Heart right ventricle (tissue), 16 donors: Measurements from ENCODE around the gene RAB31. TPM values are rescaled to one million over a fixed set of nuclear protein-coding genes. Genes with fewer than 3 reads are reported as not detected.

ENCODE experiments used
- ATAC-seq, 8 donors: fragments of 200-7000 bp; cut with Tn5 transposase; one replicate each; pipeline ENCODE4 v1.9.1; 2020; ENCODE audit warnings: mild to moderate bottlenecking in 8 of 8, moderate library complexity in 8 of 8, moderate number of reproducible peaks in 1 of 8
- DNase-seq, 2 donors: peaks; one replicate each; pipeline ENCODE4 v3.0.0-alpha.2; 2020
- H3K27ac ChIP-seq, 10 donors: fragments of 200-600 bp; sonication (generic) in 2 of 10; one replicate each; pipeline versions ENCODE4 v1.5.0 to v1.8.0; 2020 to 2022; ENCODE audit warnings: mild to moderate bottlenecking in 3 of 10
- H3K27me3 ChIP-seq, 7 donors: fragments of 200-600 bp; one replicate each; pipeline ENCODE4 v1.8.0; 2021 to 2022; ENCODE audit warnings: mild to moderate bottlenecking in 2 of 7
- H3K36me3 ChIP-seq, 9 donors: fragments of 200-600 bp; sonication (generic) in 1 of 9; one replicate each; pipeline versions ENCODE4 v1.5.0 to v1.8.0; 2020 to 2022; ENCODE audit warnings: mild to moderate bottlenecking in 2 of 9
- H3K4me1 ChIP-seq, 9 donors: fragments of 200-600 bp; sonication (generic) in 1 of 9; one replicate each; pipeline versions ENCODE4 v1.5.0 to v1.8.0; 2020 to 2022; ENCODE audit warnings: mild to moderate bottlenecking in 4 of 9
- H3K4me3 ChIP-seq, 10 donors: fragments of 200-600 bp; sonication (generic) in 2 of 10; one replicate each; pipeline versions ENCODE4 v1.5.0 to v1.8.0; 2020 to 2022; ENCODE audit warnings: mild to moderate bottlenecking in 7 of 10, moderate library complexity in 2 of 10
- H3K9me3 ChIP-seq, 11 donors: fragments of 200-600 bp in 10 of 11; sonication (generic) in 2 of 11; one replicate each; pipeline versions ENCODE4 v1.5.0 to v1.8.0; 2013 to 2022; ENCODE audit warnings: mild to moderate bottlenecking in 2 of 11, control low read depth in 1 of 11, moderate library complexity in 1 of 11
- WGBS, 2 donors: extraction: QIAGEN DNeasy Blood & Tissue Kit; methylation state at CpG; one replicate each; pipeline ENCODE4 v1.1.7; 2013; ENCODE audit warnings: inconsistent platforms in 1 of 2; 5-methylcytosine and 5-hydroxymethylcytosine counted together
- intact Hi-C, 10 donors: fragments of 100-400 bp; cut with DNase I; formaldehyde crosslinking; loops; one replicate each; pipeline versions ENCODE4 v1.11.1 to v1.14.2; 2022
- polyA plus RNA-seq, 2 donors: library from polyadenylated mRNA; stranded (reverse); fragments of 200-250 nt; gene quantifications; one replicate each; pipeline ENCODE4 v1.2.3, GENCODE V29; 2013
- total RNA-seq, 10 donors: library from RNA; stranded (reverse); fragmentation: NEBNext Ultra II Directional in 3 of 10; extraction: Animal tissue kit (Norgen Biotek cat#: 25700) in 3 of 10; gene quantifications; one replicate each; pipeline versions ENCODE4 v1.2.1 to v1.2.4, GENCODE V29; 2021 to 2023
- TF ChIP-seq, protein P1 (sequence below), 9 donors: fragments of 200-600 bp; sonication (generic) in 2 of 9; IDR thresholded peaks; one replicate each; pipeline versions ENCODE4 v1.5.0 to v1.8.0; 2021 to 2022; ENCODE audit warnings: antibody characterized with exemption in 9 of 9, mild to moderate bottlenecking in 5 of 9, moderate library complexity in 1 of 9
- donor health status: Arrhythmogenic right ventricular cardiomyopathy.
- donor health status: ischemic (EF 13 %, LVEDD 7.1; RV severe dilation, severe dysfunction).
- donor health status: healthy with polysubstance abuse.
- donor health status: DM: no; HTN: yes; CAD: no.
- donor health status: DM: no; HTN: no; CAD: no.
- donor health status: ischemic (EF 25% LVEDD 6.9; RV normal size, moderate dysfunction).
- donor health status: ischemic (EF 25% LVEDD 5.7; RV mildly dilated, moderate dysfunction).
- donor health status: healthy.
- donor health status: DM: yes; HTN: yes; CAD: no.
- donor health status: Ischemic cardiomyopathy.
- donor health status: ischemic (EF 35%, LVEDD 5.7; RV mildly dilated, moderate dysfunction).
- donor health status: nonischemic (EF 11% LVEDD 7.7; RV severe dilation, severe dysfunction).
- donor health status: DM: yes; HTN: yes; CAD: no.
- donor health status: PGD.
- donor health status: ischemic (EF 29% LVEDD 5.4; RV normal size, mild dysfunction).
- donor health status: nonischemic (EF 23%, LVEDD 6.1; RV moderate dilation, normal function).

RAB31 gene
- total and polyA plus RNA-seq, 12 donors, result 4.5 to 47.8 (median 16.6) TPM

DNA sequence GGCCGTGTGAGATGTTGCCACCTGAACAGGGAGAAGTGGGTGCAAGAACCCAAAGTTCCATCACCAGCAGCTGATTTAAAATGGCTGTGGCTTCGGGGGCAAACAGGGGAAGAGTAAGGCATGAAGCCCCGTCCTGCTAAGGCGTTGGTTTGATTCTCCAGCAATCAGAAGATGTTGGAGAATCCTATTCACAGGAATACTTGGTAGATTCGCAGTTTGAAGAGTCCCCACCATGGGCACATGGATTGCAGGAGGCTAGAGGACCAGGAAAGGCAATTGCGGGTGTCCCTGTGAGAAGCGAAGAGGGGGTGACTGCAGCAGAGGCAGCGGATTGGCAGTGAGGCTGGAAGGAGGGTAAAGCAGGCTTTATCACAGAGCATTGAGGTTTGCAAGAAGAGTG lies 131.1 kb downstream of the RAB31 start:
- Histone ChIP-seq H3K4me1 (peaks cover 3 to 47% (median 18%) of the 10 kb centered on the region in 9 donors), H3K4me3 (no peak overlapping the region), H3K36me3 (peaks cover 0 to 19% (median 0%) of the 10 kb centered on the region in 9 donors), H3K27ac (peak overlapping the region in 9 of 10 donors; percentile 17 to 84 (median 73)), H3K9me3 (no peaks in the 10 kb centered on the region), H3K27me3 (no peaks in the 10 kb centered on the region)
- WGBS, 2 donors, result 92 to 94% methylated on average over 8 of the region's 8 CpGs
- intact Hi-C loops, result no loop called here
- ATAC-seq (no peak), DNase-seq (no peak)
- TF ChIP-seq, protein P1, sequence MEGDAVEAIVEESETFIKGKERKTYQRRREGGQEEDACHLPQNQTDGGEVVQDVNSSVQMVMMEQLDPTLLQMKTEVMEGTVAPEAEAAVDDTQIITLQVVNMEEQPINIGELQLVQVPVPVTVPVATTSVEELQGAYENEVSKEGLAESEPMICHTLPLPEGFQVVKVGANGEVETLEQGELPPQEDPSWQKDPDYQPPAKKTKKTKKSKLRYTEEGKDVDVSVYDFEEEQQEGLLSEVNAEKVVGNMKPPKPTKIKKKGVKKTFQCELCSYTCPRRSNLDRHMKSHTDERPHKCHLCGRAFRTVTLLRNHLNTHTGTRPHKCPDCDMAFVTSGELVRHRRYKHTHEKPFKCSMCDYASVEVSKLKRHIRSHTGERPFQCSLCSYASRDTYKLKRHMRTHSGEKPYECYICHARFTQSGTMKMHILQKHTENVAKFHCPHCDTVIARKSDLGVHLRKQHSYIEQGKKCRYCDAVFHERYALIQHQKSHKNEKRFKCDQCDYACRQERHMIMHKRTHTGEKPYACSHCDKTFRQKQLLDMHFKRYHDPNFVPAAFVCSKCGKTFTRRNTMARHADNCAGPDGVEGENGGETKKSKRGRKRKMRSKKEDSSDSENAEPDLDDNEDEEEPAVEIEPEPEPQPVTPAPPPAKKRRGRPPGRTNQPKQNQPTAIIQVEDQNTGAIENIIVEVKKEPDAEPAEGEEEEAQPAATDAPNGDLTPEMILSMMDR (IDR thresholded peaks at IDR 0.05), result no peak

DNA sequence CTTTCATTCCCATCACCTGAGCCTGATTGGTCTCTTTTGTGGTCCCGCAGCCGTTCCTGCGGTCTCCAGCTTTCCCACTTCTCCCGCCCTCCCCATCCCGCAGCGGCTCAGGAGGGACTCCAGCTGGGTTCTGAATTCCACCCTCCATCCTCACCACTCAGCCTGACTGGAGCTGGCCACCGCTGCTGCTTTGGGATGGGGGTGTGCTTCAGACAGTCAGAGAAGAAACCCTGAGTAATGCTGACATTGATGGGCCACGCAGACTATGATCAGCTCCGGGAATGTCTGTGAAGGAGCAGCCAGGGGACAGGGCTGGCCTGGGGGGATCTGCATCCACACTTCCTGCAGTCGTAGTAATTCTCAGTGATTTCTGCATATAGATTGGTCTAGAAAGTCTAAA lies 131.8 kb downstream of the RAB31 start:
- TF ChIP-seq, protein P1 (IDR thresholded peaks at IDR 0.05), result no peak
- intact Hi-C loops, result loop anchor here in 2 of 10 donors (10.0 kb wide), 1 partner anchor 75 kb away; the partner anchor contains the start of gene VAPA (in 2 of the 2)
- H3K36me3 ChIP-seq, result peaks cover 0 to 19% (median 0%) of the 10 kb centered on the region in 9 donors
- H3K27me3 ChIP-seq, result no peaks in the 10 kb centered on the region
- ATAC-seq, result no peak
- no peaks in the 10 kb centered on the region for H3K9me3 ChIP-seq
- 79 to 81% methylated on average over 10 of the region's 10 CpGs for WGBS, 2 donors
- no peak for DNase-seq
- peak overlapping the region in 1 of 10 donors; percentile 63 for H3K27ac ChIP-seq
- H3K4me3 ChIP-seq, result no peak overlapping the region
- H3K4me1 ChIP-seq, result peaks cover 3 to 47% (median 18%) of the 10 kb centered on the region in 9 donors

DNA sequence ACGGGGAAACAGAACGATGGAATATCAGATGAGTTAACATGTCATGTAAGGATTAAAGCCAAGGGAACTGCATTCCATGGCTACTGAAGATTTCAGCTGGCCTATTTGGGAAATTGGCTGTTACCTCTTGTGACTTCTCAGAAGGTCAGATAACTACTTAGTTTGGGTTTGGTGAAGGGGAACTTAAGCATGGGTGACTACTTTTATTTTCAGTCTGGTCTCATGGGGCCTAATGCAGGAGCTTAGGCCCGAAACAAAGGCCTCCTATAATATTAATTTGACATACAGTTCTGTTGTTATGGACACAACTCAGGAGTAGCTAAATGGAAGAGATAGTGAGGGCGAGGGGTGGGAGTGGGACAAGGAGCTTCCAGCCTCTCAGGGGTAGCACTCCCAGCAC lies 133.7 kb downstream of the RAB31 start:
- peaks cover 3 to 50% (median 27%) of the 10 kb centered on the region in 9 donors for H3K4me1 ChIP-seq
- DNase-seq (no peak), ATAC-seq (no peak)
- no peaks in the 10 kb centered on the region for H3K9me3 ChIP-seq
- TF ChIP-seq, protein P1 (IDR thresholded peaks at IDR 0.05), result no peak
- H3K27ac ChIP-seq, result peak overlapping the region in 5 of 10 donors; percentile 9 to 67 (median 64)
- no peak overlapping the region for H3K4me3 ChIP-seq
- intact Hi-C loops, result loop anchor here in 2 of 10 donors (10.0 kb wide), 1 partner anchor 73 kb away; the partner anchor contains the start of gene VAPA (in 2 of the 2)
- no peaks in the 10 kb centered on the region for H3K27me3 ChIP-seq
- 61 to 64% methylated on average over 4 of the region's 4 CpGs for WGBS, 2 donors
- H3K36me3 ChIP-seq, result peaks cover 0 to 28% (median 0%) of the 10 kb centered on the region in 9 donors

DNA sequence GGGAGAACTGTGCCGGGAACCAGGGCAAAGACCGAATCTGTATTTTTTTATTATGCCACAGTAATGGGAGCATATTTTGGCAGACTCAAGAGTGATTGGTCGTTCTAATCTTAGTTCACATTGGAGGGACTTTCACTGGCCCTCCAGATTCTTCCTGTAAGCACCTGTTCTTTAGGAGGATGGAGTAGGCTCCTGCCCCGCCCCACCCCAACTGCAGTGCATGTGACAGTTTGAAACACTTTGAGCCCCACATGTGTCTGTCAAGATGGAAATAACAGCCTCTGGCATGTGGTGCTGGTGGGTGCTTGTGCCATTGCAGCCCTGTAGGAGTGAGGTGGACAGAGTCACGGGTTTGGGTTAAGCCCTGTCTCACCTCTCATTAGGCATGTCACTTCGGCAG lies 134.3 kb downstream of the RAB31 start:
- WGBS, 2 donors, result 96% methylated on average over 6 of the region's 6 CpGs
- ATAC-seq (no peak), DNase-seq (no peak)
- Histone ChIP-seq H3K4me3 (no peak overlapping the region), H3K9me3 (no peaks in the 10 kb centered on the region), H3K36me3 (peaks cover 0 to 35% (median 0%) of the 10 kb centered on the region in 9 donors), H3K27ac (peak overlapping the region in 4 of 10 donors; percentile 35 to 67 (median 65)), H3K4me1 (peaks cover 8 to 57% (median 34%) of the 10 kb centered on the region in 9 donors), H3K27me3 (no peaks in the 10 kb centered on the region)
- intact Hi-C loops, result loop anchor here in 2 of 10 donors (10.0 kb wide), 1 partner anchor 72 kb away; the partner anchor contains the start of gene VAPA (in 2 of the 2)
- TF ChIP-seq, protein P1 (IDR thresholded peaks at IDR 0.05), result no peak
